Rectal smooth muscle tissue (tissue), 1 donor: ENCODE data around the gene MON1A.

Source experiments
- H3K27ac ChIP-seq: one replicate; pipeline ENCODE4 v1.7.0; 2013; ENCODE audit warnings: low read depth, low read length, inconsistent platforms
- H3K27me3 ChIP-seq: one replicate; pipeline ENCODE4 v1.7.0; 2013; ENCODE audit warnings: low read length; ENCODE audit not compliant: control insufficient read depth, insufficient read depth
- H3K36me3 ChIP-seq: one replicate; pipeline ENCODE4 v1.7.0; 2013; ENCODE audit warnings: low read length; ENCODE audit not compliant: control insufficient read depth, insufficient read depth
- H3K4me1 ChIP-seq: one replicate; pipeline ENCODE4 v1.7.0; 2013; ENCODE audit warnings: low read length; ENCODE audit not compliant: control insufficient read depth, insufficient read depth
- H3K4me3 ChIP-seq: one replicate; pipeline ENCODE4 v1.7.0; 2013; ENCODE audit warnings: low read length
- H3K9ac ChIP-seq: one replicate; pipeline ENCODE4 v1.7.0; 2013; ENCODE audit warnings: low read length

MON1A gene

DNA sequence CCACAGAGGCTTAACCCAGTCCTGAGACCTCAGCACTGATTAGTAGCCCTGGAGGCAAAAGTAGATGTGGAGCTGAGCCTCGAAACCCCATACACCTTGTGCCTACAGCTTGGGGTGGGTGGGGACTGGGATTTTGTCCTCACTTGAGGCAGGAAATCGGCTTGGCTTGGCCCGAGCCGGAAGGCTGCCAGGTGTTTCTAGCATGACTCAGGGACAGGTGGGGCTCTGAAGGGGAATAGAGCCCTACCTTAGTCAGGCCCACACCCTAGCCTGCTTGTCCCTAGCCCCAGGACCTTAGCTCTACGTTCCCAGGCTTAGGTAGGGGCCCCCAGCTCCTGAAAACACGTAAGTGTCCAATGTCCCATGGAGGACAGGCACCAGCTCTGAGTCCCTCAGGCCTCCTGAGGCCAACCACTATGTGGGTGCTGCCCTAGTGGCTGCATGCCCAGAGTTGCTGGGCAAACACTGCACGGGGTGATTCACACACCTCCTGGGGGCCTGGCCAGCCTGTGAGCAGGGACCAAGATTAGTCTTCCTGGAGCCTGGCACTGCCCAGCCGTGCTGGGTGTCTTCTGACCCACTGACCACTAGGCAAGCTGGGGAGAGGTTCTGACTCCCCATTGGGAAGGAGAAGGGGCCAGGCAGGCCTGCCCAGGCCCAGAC, 29.0 kb downstream of the MON1A start:
- Histone ChIP-seq H3K9ac (no peak overlapping the region), H3K36me3 (peaks cover 6% of the 10 kb centered on the region), H3K4me3 (peak overlapping the region; percentile 16), H3K27me3 (no peaks in the 10 kb centered on the region), H3K4me1 (peaks cover under 1% of the 10 kb centered on the region), H3K27ac (no peak overlapping the region)

DNA sequence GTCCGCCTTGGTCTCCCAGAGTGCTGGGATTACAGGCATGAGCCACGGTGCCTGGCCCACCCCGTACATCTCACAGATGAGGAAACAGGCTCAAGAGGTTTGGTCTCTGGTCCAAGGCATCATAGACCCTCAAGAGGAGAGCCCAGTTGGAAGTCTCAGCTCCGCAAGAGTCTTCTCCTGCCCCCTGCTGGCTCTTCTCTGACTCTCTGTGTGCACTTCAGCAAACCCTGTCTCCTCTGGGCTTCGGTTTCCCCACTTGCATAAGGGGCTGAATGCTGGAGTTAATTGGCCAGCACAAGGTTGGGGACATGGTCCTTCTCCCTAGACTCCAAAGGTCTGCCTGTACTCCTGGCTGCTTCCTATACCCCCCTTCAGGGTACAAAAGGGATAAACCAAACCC, 29.8 kb downstream of the MON1A start:
- Histone ChIP-seq H3K27ac (no peak overlapping the region), H3K9ac (no peak overlapping the region), H3K27me3 (no peaks in the 10 kb centered on the region), H3K36me3 (peaks cover 9% of the 10 kb centered on the region), H3K4me3 (peak overlapping the region; percentile 10), H3K4me1 (no peaks in the 10 kb centered on the region)

DNA sequence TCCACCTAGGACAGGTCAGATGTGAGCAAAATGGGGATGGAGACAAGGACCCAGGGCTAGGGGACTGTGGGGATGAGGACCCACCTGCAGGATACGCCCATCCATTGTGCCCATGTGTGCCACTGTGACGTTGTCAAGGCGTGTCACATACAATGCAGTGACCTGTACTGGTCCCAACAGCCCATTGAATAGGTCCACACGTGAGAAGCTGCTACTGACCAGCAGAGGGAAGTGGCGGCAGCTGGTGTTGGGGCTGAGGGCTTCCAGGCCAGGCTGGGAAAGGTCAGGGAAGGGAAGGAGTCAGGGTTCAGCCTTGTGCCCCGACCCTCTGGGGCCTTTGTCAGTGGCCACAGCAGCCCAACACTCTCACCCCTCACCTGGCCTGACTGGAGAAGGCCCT, 30.6 kb downstream of the MON1A start:
- H3K27ac ChIP-seq, result no peak overlapping the region
- H3K4me3 ChIP-seq, result no peak overlapping the region
- peaks cover 9% of the 10 kb centered on the region for H3K36me3 ChIP-seq
- H3K27me3 ChIP-seq, result no peaks in the 10 kb centered on the region
- no peak overlapping the region for H3K9ac ChIP-seq
- H3K4me1 ChIP-seq, result no peaks in the 10 kb centered on the region

DNA sequence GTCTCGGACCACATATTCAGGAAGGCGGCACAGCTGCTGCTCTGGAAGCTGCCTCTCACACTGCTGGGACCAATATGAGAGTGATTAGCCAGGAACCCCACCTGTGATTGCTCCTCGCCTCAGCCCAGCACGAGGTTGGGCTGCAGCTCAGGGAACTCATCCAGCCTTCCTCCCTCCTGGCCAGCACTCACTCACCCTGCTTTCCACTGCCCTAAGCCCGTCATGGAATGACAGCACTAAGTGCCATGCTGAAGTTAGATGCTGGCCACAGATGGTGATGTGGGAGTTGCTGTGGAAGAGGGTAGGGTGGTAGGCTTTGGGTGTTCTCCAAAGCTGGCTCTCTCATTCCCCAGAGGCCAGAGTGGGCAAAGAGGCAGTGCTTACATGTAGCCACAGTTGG, 33.3 kb downstream of the MON1A start:
- Histone ChIP-seq H3K4me1 (no peaks in the 10 kb centered on the region), H3K27ac (no peak overlapping the region), H3K9ac (no peak overlapping the region), H3K27me3 (no peaks in the 10 kb centered on the region), H3K4me3 (no peak overlapping the region), H3K36me3 (peaks cover 9% of the 10 kb centered on the region)

DNA sequence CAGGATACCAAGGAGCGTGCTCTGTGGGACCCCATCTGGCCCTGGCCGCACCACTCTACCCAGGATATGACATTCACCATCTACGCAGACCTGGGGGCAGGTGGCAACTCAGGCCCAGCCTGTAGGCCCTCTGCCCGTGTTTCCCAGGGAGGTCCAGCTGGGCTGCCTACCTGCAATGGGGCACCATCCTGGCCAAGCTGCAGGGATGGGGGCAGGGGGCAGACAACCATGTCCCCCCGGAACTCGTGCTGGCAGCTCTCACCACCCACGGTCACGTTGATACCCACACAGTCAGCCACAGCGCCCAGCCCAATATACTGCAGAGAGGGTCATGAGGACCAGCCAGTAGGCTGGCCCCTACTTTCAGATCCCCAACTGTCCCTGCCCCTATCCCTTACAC, 33.8 kb downstream of the MON1A start:
- Histone ChIP-seq H3K36me3 (peaks cover 12% of the 10 kb centered on the region), H3K27ac (no peak overlapping the region), H3K27me3 (no peaks in the 10 kb centered on the region), H3K4me1 (no peaks in the 10 kb centered on the region), H3K9ac (no peak overlapping the region), H3K4me3 (no peak overlapping the region)

DNA sequence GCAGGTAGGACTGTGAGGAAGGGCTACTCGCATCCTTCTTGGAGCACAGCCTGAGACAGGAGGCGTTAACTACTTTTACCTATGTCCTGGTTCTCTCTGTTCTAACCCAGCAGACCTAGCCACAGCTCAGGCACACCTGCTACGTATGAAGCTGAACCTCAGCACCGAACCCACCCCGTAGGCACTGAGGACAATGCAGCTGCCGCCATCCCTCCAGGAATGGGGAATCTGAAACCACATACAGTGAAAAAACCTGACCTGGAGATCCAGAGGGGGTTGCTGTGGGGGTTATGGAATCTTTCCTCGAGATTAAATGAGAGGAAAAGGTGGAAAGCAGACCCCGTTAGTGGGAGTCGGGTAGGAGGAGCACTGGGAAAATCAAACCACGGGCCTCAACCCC, 40.3 kb downstream of the MON1A start:
- H3K27ac ChIP-seq, result no peak overlapping the region
- H3K9ac ChIP-seq, result no peak overlapping the region
- no peak overlapping the region for H3K4me3 ChIP-seq
- H3K4me1 ChIP-seq, result no peaks in the 10 kb centered on the region
- no peaks in the 10 kb centered on the region for H3K27me3 ChIP-seq
- peaks cover 2% of the 10 kb centered on the region for H3K36me3 ChIP-seq

DNA sequence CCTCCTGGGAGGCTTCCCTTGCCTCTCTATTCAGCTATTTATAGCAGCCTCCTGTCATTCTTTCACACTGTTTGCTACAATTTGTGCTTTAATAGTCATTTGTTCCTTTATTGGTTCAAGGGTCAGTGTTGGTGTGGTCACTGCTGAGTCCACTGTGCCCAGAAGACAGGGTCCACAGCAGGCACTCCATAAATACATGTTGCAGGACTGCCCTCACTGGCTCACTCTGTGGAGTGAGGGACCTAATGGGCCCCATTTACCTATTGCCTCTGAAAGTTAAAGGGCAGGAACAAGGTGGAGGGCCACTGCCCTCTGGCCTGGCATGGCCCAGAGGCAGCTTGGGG, 42.7 kb downstream of the MON1A start:
- no peak overlapping the region for H3K9ac ChIP-seq
- no peaks in the 10 kb centered on the region for H3K27me3 ChIP-seq
- no peak overlapping the region for H3K4me3 ChIP-seq
- no peaks in the 10 kb centered on the region for H3K4me1 ChIP-seq
- no peak overlapping the region for H3K27ac ChIP-seq
- H3K36me3 ChIP-seq, result peaks cover 2% of the 10 kb centered on the region

DNA sequence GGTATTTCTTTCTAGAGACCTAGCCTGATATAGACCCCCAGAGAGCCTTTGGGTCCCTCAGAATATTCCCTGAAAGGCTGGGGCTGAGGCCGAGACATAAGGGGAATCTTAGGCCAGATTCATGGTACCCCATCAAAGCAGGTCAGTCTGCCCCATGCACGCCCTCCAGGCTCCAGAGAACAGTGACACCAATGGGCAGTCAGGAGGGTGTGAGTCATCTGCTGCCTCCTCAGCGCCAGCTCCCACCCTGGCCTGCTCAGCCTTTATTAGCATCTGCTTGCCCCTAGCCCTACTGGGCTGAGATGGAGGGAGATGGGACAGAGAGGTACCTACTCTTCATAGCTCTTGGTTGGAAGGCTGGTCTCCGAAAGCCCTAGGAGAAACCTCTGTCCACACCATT, 45.6 kb downstream of the MON1A start:
- H3K4me1 ChIP-seq, result no peaks in the 10 kb centered on the region

DNA sequence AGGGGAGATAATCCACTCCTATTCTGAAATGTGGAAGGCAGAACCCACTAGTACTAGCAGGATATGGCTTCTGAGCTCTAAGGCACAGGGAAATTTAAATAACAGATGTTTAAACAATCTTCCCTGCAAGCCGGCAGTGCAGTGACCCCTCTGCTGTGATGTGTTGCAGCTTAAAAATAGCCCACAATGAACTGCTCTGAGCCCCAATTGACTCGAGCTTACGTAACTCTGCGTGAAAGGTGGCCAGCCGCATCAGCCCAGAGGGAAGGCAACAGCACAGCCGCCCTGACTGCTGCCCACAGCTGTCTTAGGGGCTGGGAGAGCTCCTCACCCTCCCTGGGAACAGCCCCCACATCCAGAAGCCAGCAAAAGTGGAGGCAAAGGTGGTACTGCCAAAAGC, 47.4 kb downstream of the MON1A start:
- Histone ChIP-seq H3K9ac (no peak overlapping the region), H3K27me3 (no peaks in the 10 kb centered on the region), H3K27ac (no peak overlapping the region)

More for the DNA sequence above, 45.6 kb downstream of the MON1A start:
- Histone ChIP-seq H3K4me3 (no peak overlapping the region), H3K27ac (no peak overlapping the region), H3K36me3 (no peaks in the 10 kb centered on the region), H3K9ac (no peak overlapping the region), H3K27me3 (no peaks in the 10 kb centered on the region)

DNA sequence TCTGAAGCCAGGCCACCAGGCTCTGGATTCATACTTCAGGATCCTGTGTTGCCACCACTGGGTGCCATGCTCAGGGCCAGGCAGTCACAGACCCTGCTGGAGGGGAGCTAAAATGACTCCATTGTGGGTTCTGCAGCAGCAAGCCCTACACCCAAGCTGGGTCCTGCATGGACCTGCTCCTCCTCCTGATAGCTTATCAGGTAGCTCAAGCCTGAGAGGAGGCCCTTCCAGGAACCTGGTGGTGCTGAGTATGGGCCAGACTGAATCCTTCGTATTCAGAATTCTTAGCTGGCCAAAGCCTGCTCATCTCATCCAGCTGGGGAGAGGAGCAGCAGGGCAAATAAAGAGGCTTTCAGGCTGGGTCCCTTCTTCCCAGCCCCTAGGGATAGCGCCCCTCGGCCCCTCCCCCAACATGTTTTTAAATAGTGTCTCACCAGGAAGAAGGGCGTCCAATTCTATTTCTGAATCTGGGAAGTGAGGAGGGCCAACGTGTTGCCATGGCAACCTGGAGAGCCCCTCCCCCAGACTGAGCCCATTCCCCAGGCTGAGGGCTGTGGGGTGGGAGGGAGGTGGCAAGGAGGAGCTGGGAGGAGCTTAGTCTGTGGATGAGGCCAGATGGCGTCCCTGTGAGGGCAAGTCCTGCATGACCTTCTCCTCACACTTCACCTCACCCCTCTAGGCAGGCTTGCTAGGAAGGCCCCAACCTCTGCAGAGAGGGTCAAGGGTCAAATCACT, 48.9 kb downstream of the MON1A start:
- no peaks in the 10 kb centered on the region for H3K36me3 ChIP-seq
- H3K4me3 ChIP-seq, result no peak overlapping the region
- no peaks in the 10 kb centered on the region for H3K4me1 ChIP-seq
- no peak overlapping the region for H3K27ac ChIP-seq
- H3K27me3 ChIP-seq, result no peaks in the 10 kb centered on the region
- H3K9ac ChIP-seq, result no peak overlapping the region

More for the DNA sequence above, 47.4 kb downstream of the MON1A start:
- Histone ChIP-seq H3K4me3 (no peak overlapping the region), H3K36me3 (no peaks in the 10 kb centered on the region), H3K4me1 (no peaks in the 10 kb centered on the region)

DNA sequence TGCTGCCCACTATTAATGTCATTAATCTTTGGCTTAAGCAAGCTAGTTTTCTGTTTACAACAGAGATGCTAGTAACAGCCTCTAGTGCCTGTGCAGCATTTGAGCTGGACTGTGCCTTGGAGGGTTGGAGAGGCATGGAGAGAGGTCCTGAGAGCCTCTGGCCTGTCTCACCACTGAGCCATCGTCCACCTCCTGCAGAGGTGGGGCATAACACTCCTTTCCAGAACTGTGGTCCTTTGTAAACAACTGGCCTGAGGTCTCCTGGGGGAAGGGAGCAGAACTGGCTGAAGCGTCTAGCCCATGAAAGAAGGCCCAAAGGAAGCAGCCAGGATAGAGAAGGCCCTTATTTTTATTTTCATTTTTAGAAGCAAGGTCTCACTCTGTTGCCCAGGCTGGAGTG, 49.9 kb downstream of the MON1A start:
- H3K27me3 ChIP-seq, result no peaks in the 10 kb centered on the region
- H3K4me1 ChIP-seq, result no peaks in the 10 kb centered on the region
- H3K27ac ChIP-seq, result no peak overlapping the region
- H3K9ac ChIP-seq, result no peak overlapping the region
- no peak overlapping the region for H3K4me3 ChIP-seq
- H3K36me3 ChIP-seq, result no peaks in the 10 kb centered on the region

DNA sequence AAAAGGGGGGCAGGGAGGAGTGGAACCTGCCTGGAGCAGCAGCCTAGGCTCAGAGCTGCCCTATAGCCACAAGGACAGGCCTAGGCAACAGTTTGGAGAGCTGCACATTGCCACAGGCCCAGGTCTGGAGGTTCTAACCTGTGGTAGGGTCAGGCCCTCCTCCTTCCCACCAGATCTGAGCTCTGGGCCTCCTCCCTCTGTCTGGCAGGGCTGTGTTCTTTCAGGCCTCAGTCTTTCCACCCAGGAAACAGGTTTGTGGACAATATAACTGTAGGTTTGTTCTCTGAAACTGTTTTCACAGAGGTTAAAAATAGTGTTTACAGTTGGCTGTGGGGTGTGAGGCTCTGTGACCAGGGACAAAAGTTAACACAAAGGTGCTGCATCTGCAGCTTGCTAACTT, 50.9 kb downstream of the MON1A start:
- Histone ChIP-seq H3K4me3 (no peak overlapping the region), H3K27ac (no peak overlapping the region), H3K27me3 (no peaks in the 10 kb centered on the region), H3K9ac (no peak overlapping the region), H3K4me1 (no peaks in the 10 kb centered on the region), H3K36me3 (no peaks in the 10 kb centered on the region)

DNA sequence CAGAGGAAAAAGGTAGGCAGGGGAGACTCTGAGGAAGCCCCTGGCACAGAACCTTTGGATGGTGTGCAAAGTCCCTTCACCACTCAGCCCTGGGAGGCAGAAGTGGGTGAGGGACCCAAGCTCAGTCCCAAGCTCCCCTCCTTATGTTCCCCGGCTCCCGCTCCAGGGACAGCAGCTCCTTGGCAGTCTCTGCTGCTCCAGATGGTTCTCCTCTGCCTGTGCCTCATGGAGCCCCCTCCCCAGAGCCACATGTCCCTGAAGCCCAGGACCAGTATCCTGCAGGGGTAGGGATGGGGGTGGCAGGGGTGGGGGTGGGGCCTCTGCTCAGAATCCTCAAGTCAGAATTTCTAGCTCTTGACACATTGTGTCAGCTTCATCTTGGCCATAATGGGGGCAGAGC, 51.9 kb downstream of the MON1A start:
- no peak overlapping the region for H3K9ac ChIP-seq
- H3K27me3 ChIP-seq, result no peaks in the 10 kb centered on the region
- H3K4me1 ChIP-seq, result no peaks in the 10 kb centered on the region
- no peaks in the 10 kb centered on the region for H3K36me3 ChIP-seq
- H3K27ac ChIP-seq, result no peak overlapping the region
- no peak overlapping the region for H3K4me3 ChIP-seq
